Tibial nerve (tissue), 4 donors: ENCODE data around the gene SIPA1. TPM values are rescaled to one million over a fixed set of nuclear protein-coding genes. Genes with fewer than 3 reads are reported as not detected.
A peak's percentile ranks its signal among the peaks of the same experiment; 100 is the strongest.

ENCODE experiments used
- DNase-seq, 2 donors: peaks; one replicate each; pipeline ENCODE4 v3.0.0-alpha.2; 2019; ENCODE audit warnings: low spot score in 2 of 2
- H3K27ac ChIP-seq, 4 donors: fragments of 200-600 bp; sonication (generic) in 3 of 4; one replicate each; pipeline ENCODE4 v1.5.1; 2017 to 2019; ENCODE audit warnings: mild to moderate bottlenecking in 1 of 4
- H3K27me3 ChIP-seq, 2 donors: fragments of 200-600 bp; sonication (generic) in 1 of 2; one replicate each; pipeline versions ENCODE4 v1.5.1 to v1.6.0; 2017 to 2019
- H3K36me3 ChIP-seq, 3 donors: fragments of 200-600 bp; sonication (generic); one replicate each; pipeline ENCODE4 v1.5.1; 2018 to 2019
- H3K4me1 ChIP-seq, 4 donors: fragments of 200-600 bp; sonication (generic) in 3 of 4; one replicate each; pipeline ENCODE4 v1.5.1; 2017 to 2019
- H3K4me3 ChIP-seq, 4 donors: fragments of 200-600 bp; sonication (generic) in 3 of 4; one replicate each; pipeline ENCODE4 v1.5.1; 2017 to 2019; ENCODE audit warnings: mild to moderate bottlenecking in 1 of 4, moderate library complexity in 1 of 4
- H3K9me3 ChIP-seq, 4 donors: fragments of 200-600 bp; sonication (generic) in 3 of 4; one replicate each; pipeline ENCODE4 v1.5.1; 2017 to 2019
- CTCF ChIP-seq, 5 experiments: fragments of 200-600 bp in 3 of 5; fragments of 450-650 bp in 2 of 5; sonication (generic) in 3 of 5; IDR thresholded peaks; one replicate each; pipeline ENCODE4 v1.5.1; 2016 to 2019; ENCODE audit warnings: antibody characterized with exemption in 5 of 5, mild to moderate bottlenecking in 3 of 5, moderate library complexity in 2 of 5
- EP300 ChIP-seq, 2 donors: sonication (generic); formaldehyde crosslinking; IDR thresholded peaks; one replicate each; pipeline ENCODE4 v1.6.1; 2017; ENCODE audit warnings: antibody characterized with exemption in 2 of 2, mild to moderate bottlenecking in 1 of 2
- POLR2A ChIP-seq, 2 donors: fragments of 450-650 bp; IDR thresholded peaks; one replicate each; pipeline ENCODE4 v1.6.1; 2017; ENCODE audit warnings: antibody characterized with exemption in 2 of 2, mild to moderate bottlenecking in 2 of 2, moderate library complexity in 2 of 2
- WGBS, 2 donors: methylation state at CpG; one replicate each; pipeline ENCODE4 v1.1.5; 2018; 5-methylcytosine and 5-hydroxymethylcytosine counted together
- total RNA-seq, 4 donors: library from RNA; depleted of rRNA; stranded (reverse); fragments of >200 nt; gene quantifications; one replicate each; pipeline ENCODE4 v1.1.0, GENCODE V29; 2016

SIPA1 gene
- total RNA-seq: 100 to 1,000 TPM in 1 of 4 donors, 10 to 100 TPM in 3; 50.2 to 103 (median 65.0) TPM

- Histone ChIP-seq H3K4me3 (peak within 1 kb of the TSS; percentile 36 to 90 (median 66)), H3K4me1 (peaks cover 0 to 60% (median 46%) of the 10 kb centered on the region in 4 donors), H3K27ac (peak within 1 kb of the TSS; percentile 57 to 96 (median 90)), H3K9me3 (no peaks in the 10 kb centered on the region), H3K36me3 (peaks cover 0 to 63% (median 11%) of the 10 kb centered on the region in 3 donors), H3K27me3 (no peaks in the 10 kb centered on the region)
- TF ChIP-seq CTCF (IDR thresholded peaks at IDR 0.05): peak in 4 of 5 experiments; percentile 19 to 47 (median 28)
- TF ChIP-seq EP300 (IDR thresholded peaks at IDR 0.05): no peak
- TF ChIP-seq POLR2A (IDR thresholded peaks at IDR 0.05): peak; percentile 63 to 81
- 3 to 5% methylated on average over 39 to 40 of the region's 46 CpGs for WGBS, 2 donors
- DNase-seq: peak in 1 of 2 donors; percentile 57
These were observed at the start of gene SIPA1 for GRCh38 chr11:65637794-65638419. SIPA1 (plus strand) TSS chr11:65638101; CDS start chr11:65640922, 2,821 bp downstream.

- H3K27ac ChIP-seq: peak overlapping the region; percentile 57 to 90 (median 81)
- H3K9me3 ChIP-seq: no peaks in the 10 kb centered on the region
- TF ChIP-seq EP300 (IDR thresholded peaks at IDR 0.05): no peak
- TF ChIP-seq CTCF (IDR thresholded peaks at IDR 0.05): peak; percentile 35 to 68 (median 61)
- TF ChIP-seq POLR2A (IDR thresholded peaks at IDR 0.05): no peak
- H3K4me1 ChIP-seq: peaks cover 0 to 88% (median 37%) of the 10 kb centered on the region in 4 donors
- H3K4me3 ChIP-seq: no peak overlapping the region
- DNase-seq: no peak
- WGBS, 2 donors: 45 to 52% methylated on average over 11 to 13 of the region's 13 CpGs
- H3K27me3 ChIP-seq: no peaks in the 10 kb centered on the region
- H3K36me3 ChIP-seq: peaks cover 0 to 61% (median 0%) of the 10 kb centered on the region in 3 donors
These were observed 49.5 kb upstream of the SIPA1 start for GRCh38 chr11:65588199-65589054.

- TF ChIP-seq CTCF (IDR thresholded peaks at IDR 0.05) (no peak), POLR2A (IDR thresholded peaks at IDR 0.05) (no peak), EP300 (IDR thresholded peaks at IDR 0.05) (no peak)
- Histone ChIP-seq H3K4me1 (peaks cover 0 to 91% (median 42%) of the 10 kb centered on the region in 4 donors), H3K27me3 (no peaks in the 10 kb centered on the region), H3K9me3 (no peaks in the 10 kb centered on the region), H3K27ac (peak overlapping the region in 2 of 4 donors; percentile 79 to 83), H3K36me3 (peaks cover 0 to 50% (median 0%) of the 10 kb centered on the region in 3 donors), H3K4me3 (no peak overlapping the region)
- 54 to 63% methylated on average over 8 to 9 of the region's 9 CpGs for WGBS, 2 donors
- no peak for DNase-seq
These were observed 48.3 kb upstream of the SIPA1 start for GRCh38 chr11:65589444-65590239.

GRCh38 chr11:65590240-65590738 lies 47.6 kb upstream of the SIPA1 start:
- H3K9me3 ChIP-seq: no peaks in the 10 kb centered on the region
- no peak overlapping the region for H3K4me3 ChIP-seq
- H3K27me3 ChIP-seq: no peaks in the 10 kb centered on the region
- no peak for DNase-seq
- H3K27ac ChIP-seq: peak overlapping the region in 2 of 4 donors; percentile 16 to 85
- TF ChIP-seq POLR2A (IDR thresholded peaks at IDR 0.05) (no peak), EP300 (IDR thresholded peaks at IDR 0.05) (no peak), CTCF (IDR thresholded peaks at IDR 0.05) (no peak)
- peaks cover 0 to 46% (median 0%) of the 10 kb centered on the region in 3 donors for H3K36me3 ChIP-seq
- peaks cover 0 to 94% (median 44%) of the 10 kb centered on the region in 4 donors for H3K4me1 ChIP-seq
- 45 to 46% methylated on average over 8 of the region's 8 CpGs for WGBS, 2 donors
